OCI-LY1 (cell line): Measurements from ENCODE around the gene FAIM2.

Experiments used
- H2AFZ ChIP-seq: fragments of 200-600 bp; sonication (generic), shearing (Covaris generic); 2 replicates; pipeline ENCODE4 v1.6.0; 2014; ENCODE audit warnings: antibody characterized with exemption, mild to moderate bottlenecking, low read length
- H3F3A ChIP-seq: fragments of 200-600 bp; sonication (generic), shearing (Covaris generic); 2 replicates; pipeline ENCODE4 v1.6.0; 2014; ENCODE audit warnings: mild to moderate bottlenecking, antibody characterized with exemption, low read length, moderate library complexity; ENCODE audit not compliant: insufficient read depth
- H3K27ac ChIP-seq: fragments of 200-600 bp; sonication (generic); 2 replicates; pipeline ENCODE4 v1.5.1; 2014; ENCODE audit warnings: low read length, mixed run types, mild to moderate bottlenecking, low read depth; ENCODE audit not compliant: poor library complexity, severe bottlenecking
- H3K27me3 ChIP-seq: fragments of 200-600 bp; sonication (generic); 2 replicates; pipeline ENCODE4 v1.6.0; 2014; ENCODE audit warnings: antibody characterized with exemption, mild to moderate bottlenecking, low read length, moderate library complexity; ENCODE audit not compliant: insufficient read depth
- H3K36me3 ChIP-seq: fragments of 200-600 bp; sonication (generic); 2 replicates; pipeline ENCODE4 v1.6.1; 2014; ENCODE audit warnings: mild to moderate bottlenecking, antibody characterized with exemption, low read length, moderate library complexity, mixed read lengths; ENCODE audit not compliant: insufficient read depth
- H3K4me1 ChIP-seq: fragments of 200-600 bp; sonication (generic); 2 replicates; pipeline ENCODE4 v1.5.1; 2014; ENCODE audit warnings: mild to moderate bottlenecking, low read length, moderate library complexity; ENCODE audit not compliant: insufficient read depth, severe bottlenecking
- H3K4me2 ChIP-seq: fragments of 200-600 bp; sonication (generic), shearing (Covaris generic); 2 replicates; pipeline ENCODE4 v1.6.1; 2014; ENCODE audit warnings: low read length
- H3K4me3 ChIP-seq: fragments of 200-600 bp; sonication (generic); 2 replicates; pipeline ENCODE4 v1.5.1; 2014; ENCODE audit warnings: low read length, low read depth, mild to moderate bottlenecking, mixed read lengths; ENCODE audit not compliant: poor library complexity, severe bottlenecking
- H3K79me2 ChIP-seq: fragments of 200-600 bp; shearing (Covaris generic); 2 replicates; pipeline ENCODE4 v1.6.1; 2016; ENCODE audit warnings: mixed run types, low read length, mixed read lengths; ENCODE audit not compliant: insufficient read depth
- H3K9ac ChIP-seq: fragments of 200-600 bp; sonication (generic), shearing (Covaris generic); 2 replicates; pipeline ENCODE4 v1.6.1; 2014; ENCODE audit warnings: mild to moderate bottlenecking, low read length, mixed read lengths
- H3K9me2 ChIP-seq: fragments of 200-600 bp; sonication (generic), shearing (Covaris generic); 2 replicates; pipeline ENCODE4 v1.6.1; 2014; ENCODE audit warnings: low read depth, mild to moderate bottlenecking, low read length, mixed read lengths
- H3K9me3 ChIP-seq: fragments of 200-600 bp; shearing (Covaris generic); 2 replicates; pipeline ENCODE4 v1.6.1; 2014; ENCODE audit warnings: low read length, mixed read lengths
- H4K20me1 ChIP-seq: fragments of 200-600 bp; sonication (generic), shearing (Covaris generic); 2 replicates; pipeline ENCODE4 v1.6.0; 2016; ENCODE audit warnings: mild to moderate bottlenecking, low read length; ENCODE audit not compliant: insufficient read depth
- CTCF ChIP-seq: fragments of 200-600 bp; sonication (generic), shearing (Covaris generic); IDR thresholded peaks from 2 replicates; pipeline ENCODE4 v1.5.1; 2017; ENCODE audit warnings: mild to moderate bottlenecking, antibody characterized with exemption, low read length, moderate library complexity, mixed read lengths
- EZH2 ChIP-seq: fragments of 200-600 bp; sonication (generic), shearing (Covaris generic); IDR thresholded peaks from 2 replicates; pipeline ENCODE4 v1.8.0; 2017; ENCODE audit warnings: borderline replicate concordance, mixed run types, mild to moderate bottlenecking, antibody characterized with exemption, low read length, moderate library complexity, mixed read lengths

The FAIM2 gene

GRCh38 chr12:49894751-49895148 is 8.9 kb downstream of the FAIM2 start:
- no peaks in the 10 kb centered on the region for H3F3A ChIP-seq
- H4K20me1 ChIP-seq = no peaks in the 10 kb centered on the region
- no peaks in the 10 kb centered on the region for H3K9me2 ChIP-seq
- no peak overlapping the region for H3K9ac ChIP-seq
- H3K9me3 ChIP-seq = no peaks in the 10 kb centered on the region
- no peaks in the 10 kb centered on the region for H3K36me3 ChIP-seq
- H2AFZ ChIP-seq = no peak overlapping the region
- no peak overlapping the region for H3K4me2 ChIP-seq
- H3K27ac ChIP-seq = no peak overlapping the region
- no peaks in the 10 kb centered on the region for H3K4me1 ChIP-seq
- no peaks in the 10 kb centered on the region for H3K79me2 ChIP-seq
- no peak for TF ChIP-seq CTCF
- no peak overlapping the region for H3K4me3 ChIP-seq
- H3K27me3 ChIP-seq = 0 out of 2 replicates have a peak, but pooled peaks cover 5% of the 10 kb centered on the region

GRCh38 chr12:49893753-49894750 is 9.6 kb downstream of the FAIM2 start:
- H3K9me2 ChIP-seq = no peaks in the 10 kb centered on the region
- H3K36me3 ChIP-seq = no peaks in the 10 kb centered on the region
- no peak overlapping the region for H3K9ac ChIP-seq
- no peaks in the 10 kb centered on the region for H3K79me2 ChIP-seq
- no peak overlapping the region for H3K4me3 ChIP-seq
- H2AFZ ChIP-seq = no peak overlapping the region
- H3K9me3 ChIP-seq = no peaks in the 10 kb centered on the region
- no peaks in the 10 kb centered on the region for H3K4me1 ChIP-seq
- H4K20me1 ChIP-seq = no peaks in the 10 kb centered on the region
- no peak overlapping the region for H3K27ac ChIP-seq
- H3F3A ChIP-seq = no peaks in the 10 kb centered on the region
- no peak overlapping the region for H3K4me2 ChIP-seq
- H3K27me3 ChIP-seq = 0 out of 2 replicates have a peak, but pooled peaks cover 5% of the 10 kb centered on the region
- TF ChIP-seq CTCF (no peak), EZH2 (no peak)

DNA sequence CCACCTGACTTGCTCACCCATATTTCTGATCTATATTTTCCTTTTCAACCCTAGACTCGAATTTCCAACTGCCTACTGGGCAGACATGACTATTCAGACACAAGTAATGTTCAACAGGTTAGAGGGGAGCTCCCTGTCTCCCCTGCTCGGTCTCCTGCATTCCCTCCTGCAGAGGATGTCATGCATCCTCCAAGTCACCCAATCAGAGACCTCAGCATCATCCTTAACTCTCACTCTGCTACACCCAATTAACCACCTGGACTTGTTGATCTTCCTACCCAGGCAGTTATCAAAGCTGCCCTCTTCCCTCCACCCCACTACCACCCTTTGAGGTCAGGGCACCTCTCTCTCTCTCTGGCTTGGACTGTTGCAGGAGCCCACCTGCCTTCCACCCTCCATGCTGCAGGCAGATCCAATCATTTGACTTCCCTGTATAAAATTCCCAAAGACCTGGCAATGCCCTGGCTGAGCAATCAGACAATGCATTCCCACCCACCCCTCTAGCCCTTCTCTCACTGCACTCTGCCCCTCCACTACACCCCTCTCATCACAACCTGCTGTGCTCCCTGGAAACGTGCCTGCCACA is 10.9 kb downstream of the FAIM2 start:
- Histone ChIP-seq H3K9ac (no peak overlapping the region), H3K27me3 (peaks cover 6% of the 10 kb centered on the region; the same call in 1 of the 2 replicates), H3K36me3 (no peaks in the 10 kb centered on the region), H3K9me3 (no peaks in the 10 kb centered on the region), H3K4me3 (no peak overlapping the region), H2AFZ (no peak overlapping the region), H4K20me1 (no peaks in the 10 kb centered on the region), H3F3A (no peaks in the 10 kb centered on the region), H3K4me1 (no peaks in the 10 kb centered on the region), H3K27ac (no peak overlapping the region), H3K4me2 (no peak overlapping the region), H3K9me2 (no peaks in the 10 kb centered on the region), H3K79me2 (no peaks in the 10 kb centered on the region)
- TF ChIP-seq CTCF (no peak), EZH2 (no peak)
